Heart left ventricle (tissue), 13 donors: Measurements from ENCODE around the gene CCDC187.

Experiments used
- CTCF ChIP-seq, 12 donors: fragments of 200-600 bp; sonication (generic) in 4 of 12; IDR thresholded peaks; one replicate each; pipeline versions ENCODE4 v1.5.0 to v1.8.0; 2018 to 2022; ENCODE audit warnings: antibody characterized with exemption in 12 of 12, mild to moderate bottlenecking in 5 of 12
- POLR2A ChIP-seq, 2 donors: fragments of 450-650 bp; IDR thresholded peaks; one replicate each; pipeline ENCODE4 v1.6.1; 2017; ENCODE audit warnings: antibody characterized with exemption in 2 of 2, mild to moderate bottlenecking in 2 of 2, moderate library complexity in 2 of 2
- donor health status: ischemic (EF 13 %, LVEDD 7.1; RV severe dilation, severe dysfunction).
- donor health status: DM: no; HTN: yes; CAD: no.
- donor health status: DM: no; HTN: no; CAD: no.
- donor health status: ischemic (EF 25% LVEDD 6.9; RV normal size, moderate dysfunction).
- donor health status: ischemic (EF 25% LVEDD 5.7; RV mildly dilated, moderate dysfunction).
- donor health status: ischemic (EF 35%, LVEDD 5.7; RV mildly dilated, moderate dysfunction).
- donor health status: nonischemic (EF 11% LVEDD 7.7; RV severe dilation, severe dysfunction).
- donor health status: DM: yes; HTN: yes; CAD: no.
- donor health status: PGD.
- donor health status: ischemic (EF 29% LVEDD 5.4; RV normal size, mild dysfunction).
- donor health status: nonischemic (EF 23%, LVEDD 6.1; RV moderate dilation, normal function).

GRCh38 chr9:136255896-136256890 lies 47.7 kb downstream of the CCDC187 start:
- TF ChIP-seq POLR2A (IDR thresholded peaks at IDR 0.05): no peak
- TF ChIP-seq CTCF (IDR thresholded peaks at IDR 0.05): no peak
